ENCODE data around the gene MYO15B. TPM values are rescaled to one million over a fixed set of nuclear protein-coding genes. Genes with fewer than 3 reads are reported as not detected.

MYO15B gene
- total RNA-seq, 1 experiment from 2014 or later = 26.5 TPM

DNA sequence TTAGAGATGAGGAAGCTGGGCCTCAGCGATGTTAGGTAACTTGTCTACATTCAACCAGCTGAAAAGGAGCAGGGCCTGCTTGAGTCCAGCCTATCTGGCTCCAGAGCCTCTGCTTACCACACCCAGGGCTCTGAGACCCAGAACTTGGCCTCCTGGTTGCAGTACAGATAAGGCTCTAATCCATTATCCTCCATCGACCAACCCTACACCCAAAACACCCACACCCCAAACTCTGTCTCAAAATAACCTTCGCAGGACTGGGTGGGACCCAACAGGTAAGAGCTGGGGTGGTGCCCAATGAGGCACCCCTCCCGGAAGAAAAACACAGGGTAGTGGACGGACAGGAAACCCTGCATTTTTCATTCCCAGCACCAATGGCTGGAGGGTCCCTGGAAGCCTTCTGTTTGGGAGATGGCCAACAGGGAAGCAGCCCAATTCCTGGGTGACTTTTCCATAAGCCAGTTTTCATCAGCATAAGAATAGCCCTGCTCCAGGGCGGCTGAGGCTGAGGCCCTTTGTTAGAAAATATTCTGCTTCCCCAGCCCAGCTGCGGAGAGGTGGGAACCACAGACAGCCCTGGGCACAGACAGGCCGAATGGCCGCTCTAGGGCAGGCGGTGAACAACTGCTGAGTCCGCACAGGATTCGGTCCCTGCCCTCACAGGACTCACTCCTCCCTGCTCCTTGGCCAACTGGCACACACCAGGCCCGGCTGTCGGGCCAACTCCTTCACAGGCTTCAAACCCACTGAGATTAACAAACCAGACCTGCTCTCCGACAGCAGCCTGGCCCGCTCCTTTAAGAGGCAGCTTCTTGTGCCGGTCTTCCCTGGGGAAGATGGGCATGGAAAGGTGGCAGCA is 55.4 kb downstream of the MYO15B start:
- no peak overlapping the region for H3K27ac ChIP-seq (ENCODE audit: low read length)
- intact Hi-C loops (cut with micrococcal nuclease; ENCODE audit: unreplicated experiment) = no loop called here
- POLR2A ChIA-PET = no interaction called here
- in situ Hi-C loops (cut with HindIII; ENCODE audit: low pct_unique_long_range_greater_than_20kb, low sequenced_read_pairs) = no loop called here
- no peak for ATAC-seq
- BruUV-seq (replicated peaks) = no TSS peak
- CTCF ChIA-PET = interaction anchor here (1.5 kb wide), 1 partner anchor 10 kb away, joined by 5 read pairs; the partner anchor contains the start of gene SMIM5
- no peak for TF ChIP-seq TCF7L2 (IDR thresholded peaks at IDR 0.05; ENCODE audit: low read depth, low read length)
- TF ChIP-seq, protein P1, sequence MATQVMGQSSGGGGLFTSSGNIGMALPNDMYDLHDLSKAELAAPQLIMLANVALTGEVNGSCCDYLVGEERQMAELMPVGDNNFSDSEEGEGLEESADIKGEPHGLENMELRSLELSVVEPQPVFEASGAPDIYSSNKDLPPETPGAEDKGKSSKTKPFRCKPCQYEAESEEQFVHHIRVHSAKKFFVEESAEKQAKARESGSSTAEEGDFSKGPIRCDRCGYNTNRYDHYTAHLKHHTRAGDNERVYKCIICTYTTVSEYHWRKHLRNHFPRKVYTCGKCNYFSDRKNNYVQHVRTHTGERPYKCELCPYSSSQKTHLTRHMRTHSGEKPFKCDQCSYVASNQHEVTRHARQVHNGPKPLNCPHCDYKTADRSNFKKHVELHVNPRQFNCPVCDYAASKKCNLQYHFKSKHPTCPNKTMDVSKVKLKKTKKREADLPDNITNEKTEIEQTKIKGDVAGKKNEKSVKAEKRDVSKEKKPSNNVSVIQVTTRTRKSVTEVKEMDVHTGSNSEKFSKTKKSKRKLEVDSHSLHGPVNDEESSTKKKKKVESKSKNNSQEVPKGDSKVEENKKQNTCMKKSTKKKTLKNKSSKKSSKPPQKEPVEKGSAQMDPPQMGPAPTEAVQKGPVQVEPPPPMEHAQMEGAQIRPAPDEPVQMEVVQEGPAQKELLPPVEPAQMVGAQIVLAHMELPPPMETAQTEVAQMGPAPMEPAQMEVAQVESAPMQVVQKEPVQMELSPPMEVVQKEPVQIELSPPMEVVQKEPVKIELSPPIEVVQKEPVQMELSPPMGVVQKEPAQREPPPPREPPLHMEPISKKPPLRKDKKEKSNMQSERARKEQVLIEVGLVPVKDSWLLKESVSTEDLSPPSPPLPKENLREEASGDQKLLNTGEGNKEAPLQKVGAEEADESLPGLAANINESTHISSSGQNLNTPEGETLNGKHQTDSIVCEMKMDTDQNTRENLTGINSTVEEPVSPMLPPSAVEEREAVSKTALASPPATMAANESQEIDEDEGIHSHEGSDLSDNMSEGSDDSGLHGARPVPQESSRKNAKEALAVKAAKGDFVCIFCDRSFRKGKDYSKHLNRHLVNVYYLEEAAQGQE (IDR thresholded peaks at IDR 0.05; ENCODE audit: insufficient read depth in 1 of 2, low read depth in 2 of 2, low read length in 1 of 2) = no peak
- TF ChIP-seq, protein P2, sequence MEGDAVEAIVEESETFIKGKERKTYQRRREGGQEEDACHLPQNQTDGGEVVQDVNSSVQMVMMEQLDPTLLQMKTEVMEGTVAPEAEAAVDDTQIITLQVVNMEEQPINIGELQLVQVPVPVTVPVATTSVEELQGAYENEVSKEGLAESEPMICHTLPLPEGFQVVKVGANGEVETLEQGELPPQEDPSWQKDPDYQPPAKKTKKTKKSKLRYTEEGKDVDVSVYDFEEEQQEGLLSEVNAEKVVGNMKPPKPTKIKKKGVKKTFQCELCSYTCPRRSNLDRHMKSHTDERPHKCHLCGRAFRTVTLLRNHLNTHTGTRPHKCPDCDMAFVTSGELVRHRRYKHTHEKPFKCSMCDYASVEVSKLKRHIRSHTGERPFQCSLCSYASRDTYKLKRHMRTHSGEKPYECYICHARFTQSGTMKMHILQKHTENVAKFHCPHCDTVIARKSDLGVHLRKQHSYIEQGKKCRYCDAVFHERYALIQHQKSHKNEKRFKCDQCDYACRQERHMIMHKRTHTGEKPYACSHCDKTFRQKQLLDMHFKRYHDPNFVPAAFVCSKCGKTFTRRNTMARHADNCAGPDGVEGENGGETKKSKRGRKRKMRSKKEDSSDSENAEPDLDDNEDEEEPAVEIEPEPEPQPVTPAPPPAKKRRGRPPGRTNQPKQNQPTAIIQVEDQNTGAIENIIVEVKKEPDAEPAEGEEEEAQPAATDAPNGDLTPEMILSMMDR (IDR thresholded peaks at IDR 0.05) = no peak
- TF ChIP-seq SIN3A (IDR thresholded peaks at IDR 0.05; ENCODE audit: borderline replicate concordance, insufficient read depth, low read depth, low read length) = no peak
- no peak for TF ChIP-seq POLR2AphosphoS5 (IDR thresholded peaks at IDR 0.05; ENCODE audit: low read depth, low read length)
- H3K27me3 ChIP-seq (ENCODE audit: control insufficient read depth, insufficient read depth, low read length) = no peaks in the 10 kb centered on the region
- H3K9me3 ChIP-seq (ENCODE audit: control insufficient read depth, insufficient read depth, low read depth, low read length) = no peaks in the 10 kb centered on the region
- peaks cover 5% of the 10 kb centered on the region for H3K4me1 ChIP-seq (ENCODE audit: control insufficient read depth, insufficient read depth, low read length)
- DNase-seq (ENCODE audit: low read depth, low spot score) = no peak
- no peak overlapping the region for H3K4me3 ChIP-seq (ENCODE audit: low read depth in 2 of 2, low read length in 2 of 2)
- no peaks in the 10 kb centered on the region for H3K36me3 ChIP-seq (ENCODE audit: control insufficient read depth, insufficient read depth, low read length)

DNA sequence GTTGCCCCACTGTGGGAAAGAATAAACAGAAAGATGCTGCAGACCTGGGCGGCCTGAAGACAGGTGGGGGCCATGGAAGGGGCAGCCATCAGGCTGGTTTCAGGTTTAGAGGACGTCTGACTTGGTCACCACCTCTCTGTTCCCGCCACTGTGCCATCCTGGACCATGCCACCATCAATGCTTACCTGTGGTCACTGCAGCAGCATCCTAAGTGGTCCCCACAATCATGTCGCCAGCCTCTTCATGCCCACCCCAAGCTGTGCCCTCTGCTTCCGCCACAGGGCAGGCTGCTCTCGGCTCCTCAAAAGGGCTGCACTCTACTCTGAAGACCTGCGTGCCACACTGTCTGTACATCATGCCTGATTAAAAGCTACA is 56.0 kb downstream of the MYO15B start:
- Histone ChIP-seq H3K36me3 (ENCODE audit: control insufficient read depth, insufficient read depth, low read length) (no peaks in the 10 kb centered on the region), H3K4me3 (ENCODE audit: low read depth in 2 of 2, low read length in 2 of 2) (no peak overlapping the region), H3K4me1 (ENCODE audit: control insufficient read depth, insufficient read depth, low read length) (peaks cover 5% of the 10 kb centered on the region), H3K27me3 (ENCODE audit: control insufficient read depth, insufficient read depth, low read length) (no peaks in the 10 kb centered on the region), H3K9me3 (ENCODE audit: control insufficient read depth, insufficient read depth, low read depth, low read length) (no peaks in the 10 kb centered on the region), H3K27ac (ENCODE audit: low read length) (no peak overlapping the region)
- TF ChIP-seq, protein P1 (IDR thresholded peaks at IDR 0.05; ENCODE audit: insufficient read depth in 1 of 2, low read depth in 2 of 2, low read length in 1 of 2) = no peak
- TF ChIP-seq POLR2AphosphoS5 (IDR thresholded peaks at IDR 0.05; ENCODE audit: low read depth, low read length) = no peak
- no peak for TF ChIP-seq SIN3A (IDR thresholded peaks at IDR 0.05; ENCODE audit: borderline replicate concordance, insufficient read depth, low read depth, low read length)
- TF ChIP-seq TCF7L2 (IDR thresholded peaks at IDR 0.05; ENCODE audit: low read depth, low read length) = no peak
- TF ChIP-seq, protein P2 (IDR thresholded peaks at IDR 0.05) = no peak
- POLR2A ChIA-PET = no interaction called here
- ATAC-seq (no peak), DNase-seq (ENCODE audit: low read depth, low spot score) (no peak)
- BruUV-seq (replicated peaks) = no TSS peak
- in situ Hi-C loops (cut with HindIII; ENCODE audit: low pct_unique_long_range_greater_than_20kb, low sequenced_read_pairs) (no loop called here), intact Hi-C loops (cut with micrococcal nuclease; ENCODE audit: unreplicated experiment) (no loop called here)
- CTCF ChIA-PET = interaction anchor here (1.5 kb wide), 1 partner anchor 11 kb away, joined by 5 read pairs; the partner anchor contains the start of gene SMIM5

Measured in Panc1 (cell line).